A673 (cell line): ENCODE measurements around the gene AMZ1. TPM values are rescaled to one million over a fixed set of nuclear protein-coding genes. Genes with fewer than 3 reads are reported as not detected.
A peak's percentile ranks its signal among the peaks of the same experiment; 100 is the strongest.

ENCODE experiments used
- BruUV-seq: library from RNA; stranded (reverse); fragments of 400-500 nt; replicated peaks from 2 replicates; lab custom pipeline; 2021; lab: Mats Ljungman, UMichigan
- CTCF ChIA-PET: fragments of 300-600 bp; sonication (Branson Sonifier 250); formaldehyde crosslinking; loops from one replicate; lab custom pipeline; 2022; ENCODE audit warnings: antibody characterized with exemption; lab: Charles Lee
- POLR2A ChIA-PET: fragments of 300-600 bp; sonication (Branson Sonifier 250); formaldehyde crosslinking; loops from one replicate; lab custom pipeline; 2022; ENCODE audit warnings: antibody characterized with exemption; ENCODE audit not compliant: low non-redundant PET; lab: Charles Lee
- DNase-seq: peaks from one replicate; pipeline ENCODE4 v3.0.0-alpha.2; 2015; ENCODE audit warnings: low spot score
- H3K27ac ChIP-seq: fragments of 200-600 bp; sonication (generic); 2 replicates; pipeline ENCODE4 v1.5.1; 2016; ENCODE audit warnings: mixed run types, low read depth, mild to moderate bottlenecking, mixed read lengths, antibody characterized with exemption, low read length; ENCODE audit not compliant: poor library complexity, severe bottlenecking
- H3K27me3 ChIP-seq: fragments of 200-600 bp; sonication (generic); replicated peaks from 2 replicates; pipeline ENCODE4 v1.6.1; 2017; ENCODE audit warnings: mixed run types, low read depth, mild to moderate bottlenecking, mixed read lengths, antibody characterized with exemption, low read length; ENCODE audit not compliant: insufficient read depth, poor library complexity
- H3K36me3 ChIP-seq: fragments of 200-600 bp; sonication (generic); 2 replicates; pipeline ENCODE4 v1.6.1; 2016; ENCODE audit warnings: mixed run types, mild to moderate bottlenecking, mixed read lengths, antibody characterized with exemption, low read length; ENCODE audit not compliant: insufficient read depth, poor library complexity, severe bottlenecking
- H3K4me1 ChIP-seq: fragments of 200-600 bp; sonication (generic); 2 replicates; pipeline ENCODE4 v1.6.1; 2017; ENCODE audit warnings: mixed run types, mild to moderate bottlenecking, mixed read lengths, antibody characterized with exemption, low read length; ENCODE audit not compliant: insufficient read depth, poor library complexity, severe bottlenecking
- H3K4me3 ChIP-seq: fragments of 200-600 bp; sonication (generic); 2 replicates; pipeline ENCODE4 v1.5.1; 2016; ENCODE audit warnings: low read depth, mixed run types, mild to moderate bottlenecking, mixed read lengths, low read length; ENCODE audit not compliant: poor library complexity, severe bottlenecking
- H3K9me3 ChIP-seq: fragments of 200-600 bp; sonication (generic); 2 replicates; pipeline ENCODE4 v1.6.1; 2016; ENCODE audit warnings: mixed run types, low read depth, mild to moderate bottlenecking, mixed read lengths, antibody characterized with exemption, low read length; ENCODE audit not compliant: poor library complexity, severe bottlenecking
- EZH2 ChIP-seq: fragments of 200-600 bp; sonication (generic); IDR thresholded peaks from 2 replicates; pipeline ENCODE4 v1.6.1; 2017; ENCODE audit warnings: borderline replicate concordance, low read depth, mild to moderate bottlenecking, mixed read lengths, antibody characterized with exemption, low read length; ENCODE audit not compliant: poor library complexity, severe bottlenecking
- intact Hi-C: fragments of 100-400 bp; cut with micrococcal nuclease; formaldehyde crosslinking; loops from one replicate; pipeline ENCODE4 v1.10.0; 2022; ENCODE audit not compliant: unreplicated experiment
- total RNA-seq: library from RNA; stranded (reverse); gene quantifications from 2 replicates; pipeline ENCODE4 v1.2.3, GENCODE V29; 2021
- TF ChIP-seq, protein P1 (sequence below): fragments of 300-800, 200-600 bp; sonication (generic); conservative IDR thresholded peaks from 2 replicates; pipeline ENCODE4 v1.5.1; 2017; ENCODE audit warnings: low read depth, mild to moderate bottlenecking, antibody characterized with exemption, low read length, moderate library complexity, mixed read lengths

Gene AMZ1
- total RNA-seq, 1 experiment from 2014 or later, result not detected

DNA sequence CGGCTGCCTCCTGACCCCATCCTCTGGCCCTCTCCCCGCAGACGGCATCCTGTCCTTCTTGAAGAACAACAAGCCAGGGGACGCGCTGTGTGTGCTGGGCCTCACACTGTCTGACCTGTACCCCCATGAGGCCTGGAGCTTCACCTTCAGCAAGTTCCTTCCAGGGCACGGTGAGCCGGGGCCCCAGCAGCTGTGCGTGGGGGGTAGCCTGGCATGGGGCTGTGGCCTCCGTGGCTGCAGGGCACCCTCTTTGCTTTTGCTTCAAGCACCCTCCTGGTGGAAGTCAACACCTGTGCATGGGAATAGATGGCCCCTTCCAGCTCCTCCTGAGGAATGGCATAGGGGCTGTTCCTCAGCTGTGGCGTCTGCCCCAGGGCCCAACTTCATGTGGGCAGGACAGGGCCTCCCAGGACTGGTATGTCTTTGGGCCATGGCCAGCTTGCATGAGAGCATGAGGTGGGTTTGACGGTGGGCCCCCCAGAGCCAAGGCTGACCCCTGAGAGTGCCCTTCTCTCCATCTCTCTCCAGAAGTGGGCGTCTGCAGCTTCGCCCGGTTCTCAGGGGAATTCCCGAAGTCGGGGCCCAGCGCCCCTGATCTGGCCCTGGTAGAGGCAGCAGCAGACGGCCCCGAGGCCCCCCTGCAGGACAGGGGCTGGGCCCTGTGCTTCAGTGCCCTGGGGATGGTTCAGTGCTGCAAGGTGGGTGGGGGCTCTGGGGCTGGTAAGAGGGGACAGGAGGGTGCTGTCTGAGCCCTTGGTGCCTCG lies 20.7 kb downstream of the AMZ1 start:
- no TSS peak for BruUV-seq
- Histone ChIP-seq H3K9me3 (no peaks in the 10 kb centered on the region), H3K27ac (no peak overlapping the region), H3K27me3 (no peaks in the 10 kb centered on the region), H3K36me3 (no peaks in the 10 kb centered on the region), H3K4me3 (no peak overlapping the region), H3K4me1 (no peaks in the 10 kb centered on the region)
- POLR2A ChIA-PET, result no interaction called here
- CTCF ChIA-PET, result no interaction called here
- no peak for DNase-seq
- intact Hi-C loops, result no loop called here
- TF ChIP-seq EZH2, result no peak
- TF ChIP-seq, protein P1, sequence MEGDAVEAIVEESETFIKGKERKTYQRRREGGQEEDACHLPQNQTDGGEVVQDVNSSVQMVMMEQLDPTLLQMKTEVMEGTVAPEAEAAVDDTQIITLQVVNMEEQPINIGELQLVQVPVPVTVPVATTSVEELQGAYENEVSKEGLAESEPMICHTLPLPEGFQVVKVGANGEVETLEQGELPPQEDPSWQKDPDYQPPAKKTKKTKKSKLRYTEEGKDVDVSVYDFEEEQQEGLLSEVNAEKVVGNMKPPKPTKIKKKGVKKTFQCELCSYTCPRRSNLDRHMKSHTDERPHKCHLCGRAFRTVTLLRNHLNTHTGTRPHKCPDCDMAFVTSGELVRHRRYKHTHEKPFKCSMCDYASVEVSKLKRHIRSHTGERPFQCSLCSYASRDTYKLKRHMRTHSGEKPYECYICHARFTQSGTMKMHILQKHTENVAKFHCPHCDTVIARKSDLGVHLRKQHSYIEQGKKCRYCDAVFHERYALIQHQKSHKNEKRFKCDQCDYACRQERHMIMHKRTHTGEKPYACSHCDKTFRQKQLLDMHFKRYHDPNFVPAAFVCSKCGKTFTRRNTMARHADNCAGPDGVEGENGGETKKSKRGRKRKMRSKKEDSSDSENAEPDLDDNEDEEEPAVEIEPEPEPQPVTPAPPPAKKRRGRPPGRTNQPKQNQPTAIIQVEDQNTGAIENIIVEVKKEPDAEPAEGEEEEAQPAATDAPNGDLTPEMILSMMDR, result no peak

DNA sequence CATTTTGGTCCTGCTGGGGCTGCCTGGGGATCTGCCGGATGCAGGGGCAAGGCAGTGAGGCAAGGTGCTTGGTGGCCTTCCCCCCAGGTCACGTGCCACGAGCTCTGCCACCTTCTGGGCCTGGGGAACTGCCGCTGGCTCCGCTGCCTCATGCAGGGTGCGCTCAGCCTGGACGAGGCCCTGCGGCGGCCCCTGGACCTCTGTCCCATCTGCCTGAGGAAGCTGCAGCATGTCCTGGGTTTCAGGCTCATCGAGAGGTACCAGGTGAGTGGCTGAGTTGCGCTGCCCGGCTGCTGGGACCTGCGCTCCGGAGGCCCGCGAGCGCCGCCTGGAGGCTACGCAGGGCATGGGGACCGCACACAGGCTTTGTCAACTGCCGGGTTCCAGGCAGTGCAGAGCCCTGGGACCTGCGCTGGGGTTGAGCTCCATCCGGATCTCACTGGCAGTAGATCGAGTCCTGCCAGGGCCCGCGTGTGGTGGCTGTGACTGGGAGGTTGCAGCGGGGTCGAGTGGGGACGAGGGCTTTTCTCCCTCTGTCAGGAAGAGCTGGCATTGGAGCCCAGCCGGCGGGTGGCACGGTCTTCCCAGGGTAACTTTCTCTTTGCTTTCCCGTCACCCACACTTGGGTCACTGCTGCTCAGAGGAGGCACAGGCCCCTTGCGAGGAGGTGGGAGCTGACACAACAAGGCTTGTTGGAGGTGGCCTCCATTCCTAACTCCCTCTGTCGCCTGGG lies 21.7 kb downstream of the AMZ1 start:
- peak overlapping the region; percentile 29 for H3K4me3 ChIP-seq
- H3K36me3 ChIP-seq, result no peaks in the 10 kb centered on the region
- intact Hi-C loops, result loop anchor here (10.0 kb wide), 1 partner anchor 255 kb away; no protein-coding TSS in a partner anchor
- no peaks in the 10 kb centered on the region for H3K9me3 ChIP-seq
- peak; percentile 67 for DNase-seq
- CTCF ChIA-PET, result interaction anchor here (0.6 to 1.4 kb wide), 8 partner anchors 9 to 254 kb away, joined by 3 to 11 read pairs (median 4); partner anchors contain the start of gene BRAT1
- H3K27ac ChIP-seq, result no peak overlapping the region
- TF ChIP-seq EZH2, result no peak
- TF ChIP-seq, protein P1, result peak; percentile 97
- POLR2A ChIA-PET, result no interaction called here
- no peaks in the 10 kb centered on the region for H3K4me1 ChIP-seq
- BruUV-seq, result no TSS peak
- no peaks in the 10 kb centered on the region for H3K27me3 ChIP-seq

DNA sequence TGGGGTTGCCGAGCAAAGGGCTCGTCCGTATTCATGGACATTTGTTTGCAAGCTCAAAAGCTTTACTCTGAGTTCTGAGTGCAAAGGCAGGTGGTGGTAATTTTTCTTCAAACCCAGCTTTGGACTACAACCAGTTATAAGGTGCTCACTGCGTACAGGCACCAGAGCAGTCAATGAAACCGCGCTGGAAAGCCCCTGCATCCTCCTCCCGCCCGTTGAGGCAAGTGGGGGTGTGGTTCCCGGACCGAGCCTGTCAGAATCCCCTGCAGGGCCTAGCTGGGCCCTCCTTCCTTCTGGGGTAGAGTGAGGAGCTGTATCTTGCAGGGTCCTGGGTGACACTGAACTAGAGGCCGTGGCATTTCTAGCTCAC lies 22.3 kb downstream of the AMZ1 start:
- H3K4me1 ChIP-seq, result no peaks in the 10 kb centered on the region
- ChIA-PET CTCF (interaction anchor here (0.6 to 1.4 kb wide), 8 partner anchors 9 to 254 kb away, joined by 3 to 11 read pairs (median 4); partner anchors contain the start of gene BRAT1), POLR2A (no interaction called here)
- no peaks in the 10 kb centered on the region for H3K36me3 ChIP-seq
- DNase-seq, result no peak
- H3K27ac ChIP-seq, result no peak overlapping the region
- no TSS peak for BruUV-seq
- intact Hi-C loops, result loop anchor here (10.0 kb wide), 1 partner anchor 255 kb away; no protein-coding TSS in a partner anchor
- H3K9me3 ChIP-seq, result no peaks in the 10 kb centered on the region
- no peak for TF ChIP-seq EZH2
- TF ChIP-seq, protein P1, result no peak
- H3K4me3 ChIP-seq, result no peak overlapping the region
- no peaks in the 10 kb centered on the region for H3K27me3 ChIP-seq
